Renal cortical epithelial cell (primary cell): ENCODE results near the gene MAP1B. TPM values are rescaled to one million over a fixed set of nuclear protein-coding genes. Genes with fewer than 3 reads are reported as not detected.
A peak's percentile ranks its signal among the peaks of the same experiment; 100 is the strongest.
"Not testable (repeated sequence)": the region's sequence is repeated elsewhere in the genome, so short reads cannot be mapped to it uniquely, and the experiment has no call there.

Experiments
- DNase-seq: peaks from one replicate; pipeline ENCODE4 v3.0.0-alpha.2; 2011; ENCODE audit warnings: low read depth
- total RNA-seq: library from RNA; depleted of rRNA; stranded (reverse); fragments of >200 nt; gene quantifications from 2 replicates; pipeline ENCODE4 v1.2.3, GENCODE V29; 2014

Gene MAP1B
- total RNA-seq: 91.0 and 156 TPM in 2 replicates

GRCh38 chr5:72107131-72107900, at the start of gene MAP1B:
TSS of gene MAP1B (plus strand) at chr5:72107475. CDS start at chr5:72107532, 57 bp downstream.
- DNase-seq: no peak

- no peak for DNase-seq
Observed at GRCh38 chr5:72057816-72058215, 49.5 kb upstream of the MAP1B start.

- DNase-seq: peak; percentile 6
Observed at GRCh38 chr5:72063219-72063819, 44.0 kb upstream of the MAP1B start.

- DNase-seq: no peak
Observed at GRCh38 chr5:72064801-72065570, 42.3 kb upstream of the MAP1B start.

GRCh38 chr5:72065751-72066255, 41.5 kb upstream of the MAP1B start:
- no peak for DNase-seq

GRCh38 chr5:72066705-72067107, 40.6 kb upstream of the MAP1B start:
- DNase-seq: peak; percentile 74

GRCh38 chr5:72067682-72068470, 39.4 kb upstream of the MAP1B start:
- DNase-seq: peak; percentile 73

GRCh38 chr5:72070529-72070928, 36.7 kb upstream of the MAP1B start:
- no peak for DNase-seq

GRCh38 chr5:72071906-72072305, 35.4 kb upstream of the MAP1B start:
- no peak for DNase-seq

- DNase-seq: no peak
Observed at GRCh38 chr5:72074251-72074650, 33.0 kb upstream of the MAP1B start.

GRCh38 chr5:72075461-72075860, 31.8 kb upstream of the MAP1B start:
- no peak for DNase-seq

- DNase-seq: no peak
Observed at GRCh38 chr5:72076621-72077300, 30.5 kb upstream of the MAP1B start.

GRCh38 chr5:72077390-72077789, 29.9 kb upstream of the MAP1B start:
- DNase-seq: no peak

- no peak for DNase-seq
Observed at GRCh38 chr5:72079288-72079687, 28.0 kb upstream of the MAP1B start.

- no peak for DNase-seq
Observed at GRCh38 chr5:72082048-72082447, 25.2 kb upstream of the MAP1B start.

GRCh38 chr5:72084876-72085275, 22.4 kb upstream of the MAP1B start:
- no peak for DNase-seq

GRCh38 chr5:72085319-72085718, 22.0 kb upstream of the MAP1B start:
- no peak for DNase-seq

GRCh38 chr5:72089713-72090112, 17.6 kb upstream of the MAP1B start:
- DNase-seq: not testable (repeated sequence)

- no peak for DNase-seq
Observed at GRCh38 chr5:72092074-72092473, 15.2 kb upstream of the MAP1B start.

GRCh38 chr5:72093217-72093616, 14.1 kb upstream of the MAP1B start:
- peak; percentile 33 for DNase-seq

GRCh38 chr5:72093824-72094223, 13.5 kb upstream of the MAP1B start:
- DNase-seq: no peak
